ENCODE measurements around the gene HCAR3. TPM values are rescaled to one million over a fixed set of nuclear protein-coding genes. Genes with fewer than 3 reads are reported as not detected.

HCAR3 gene
- not detected in 2 replicates for total RNA-seq (ENCODE audit: low replicate concordance)

GRCh38 chr12:122716658-122717057 lies at the start of gene HCAR3:
HCAR3 (minus strand) TSS chr12:122716811; CDS start chr12:122716737, 74 bp downstream.

GRCh38 chr12:122752464-122753318 lies 36.1 kb upstream of the HCAR3 start, which contains the start of gene DENR:
DENR (plus strand) TSS chr12:122752824; CDS start chr12:122753702, 878 bp downstream.

GRCh38 chr12:122730215-122731014 lies 13.8 kb upstream of the HCAR3 start, which contains the start of gene HCAR1:
HCAR1 (minus strand) TSS chr12:122730844; CDS start chr12:122730339, 505 bp downstream.

GRCh38 chr12:122702890-122703611 lies 13.6 kb downstream of the HCAR3 start, which contains the start of gene HCAR2:
HCAR2 (minus strand) TSS chr12:122703357; CDS start chr12:122703283, 74 bp downstream.

Other genes starting within 250 kb of the HCAR3 start
- 8.4 and 10.4 TPM in 2 replicates for gene ZCCHC8, start 215.9 kb downstream of the HCAR3 start, total RNA-seq (ENCODE audit: low replicate concordance)
- gene RSRC2, start 189.9 kb downstream of the HCAR3 start, total RNA-seq (ENCODE audit: low replicate concordance), result 39.9 and 46.9 TPM in 2 replicates
- 6.3 and 10.1 TPM in 2 replicates for gene KNTC1, start 189.6 kb downstream of the HCAR3 start, total RNA-seq (ENCODE audit: low replicate concordance)
- gene HCAR2, start 13.5 kb downstream of the HCAR3 start, total RNA-seq (ENCODE audit: low replicate concordance), result under 0.01 TPM in 1 of 2 replicates, not detected in the other
- gene HCAR1, start 14.0 kb upstream of the HCAR3 start, total RNA-seq (ENCODE audit: low replicate concordance), result under 0.01 and 0.35 TPM in 2 replicates
- gene DENR, start 36.0 kb upstream of the HCAR3 start, total RNA-seq (ENCODE audit: low replicate concordance), result 15.2 and 29.3 TPM in 2 replicates
- 0.30 and 0.82 TPM in 2 replicates for gene CCDC62, start 57.8 kb upstream of the HCAR3 start, total RNA-seq (ENCODE audit: low replicate concordance)
- 4.8 and 18.9 TPM in 2 replicates for gene HIP1R, start 118.6 kb upstream of the HCAR3 start, total RNA-seq (ENCODE audit: low replicate concordance)
- 4.0 and 6.3 TPM in 2 replicates for gene VPS37B, start 179.3 kb upstream of the HCAR3 start, total RNA-seq (ENCODE audit: low replicate concordance)
- 5.9 and 6.3 TPM in 2 replicates for gene ABCB9, start 249.7 kb upstream of the HCAR3 start, total RNA-seq (ENCODE audit: low replicate concordance)

All from smooth muscle cell of the coronary artery (primary cell).